H1 (cell line): ENCODE results near the gene BNIP5. TPM values are rescaled to one million over a fixed set of nuclear protein-coding genes. Genes with fewer than 3 reads are reported as not detected.

Source experiments
- ATF3 ChIP-seq: IDR thresholded peaks from 2 replicates; pipeline ENCODE4 v1.6.1; 2011; ENCODE audit warnings: low read depth, mild to moderate bottlenecking, low read length; ENCODE audit not compliant: insufficient read depth
- CTCF ChIP-seq, 3 experiments: IDR thresholded peaks; 1 replicate in 2 of 3; 2 replicates in 1 of 3; pipeline versions ENCODE4 v1.5.1 to v1.6.1; 2011; ENCODE audit warnings: low read length in 3 of 3, mild to moderate bottlenecking in 3 of 3, inconsistent platforms in 2 of 3, low read depth in 1 of 3, moderate library complexity in 1 of 3; ENCODE audit not compliant: insufficient read depth in 1 of 3; ENCODE audit errors: control extremely low read depth in 1 of 3
- EP300 ChIP-seq, 2 experiments: IDR thresholded peaks; 1 replicate in 1 of 2; 2 replicates in 1 of 2; pipeline ENCODE4 v1.6.1; 2011 to 2012; ENCODE audit warnings: low read depth in 2 of 2, low read length in 2 of 2, mild to moderate bottlenecking in 2 of 2, borderline replicate concordance in 1 of 2, inconsistent platforms in 1 of 2, moderate library complexity in 1 of 2
- polyA plus RNA-seq, 7 experiments: library from polyadenylated mRNA; depleted of rRNA in 3 of 7; stranded (reverse) in 5 of 7; unstranded in 2 of 7; fragments of >200 nt in 5 of 7; fragments of 200-250 nt in 2 of 7; gene quantifications; 1 replicate in 5 of 7; 2 replicates in 1 of 7; 4 replicates in 1 of 7; pipeline versions ENCODE4 v1.2.1 to v1.2.3, GENCODE V29; 2011 to 2013; ENCODE audit warnings: missing spikeins in 2 of 7, mixed read lengths in 2 of 7
- total RNA-seq: library from RNA; stranded (reverse); fragmentation: NEBNext Ultra II Directional; extraction: Animal tissue kit (Norgen Biotek cat#: 25700); gene quantifications from 2 replicates; pipeline ENCODE4 v1.2.1, GENCODE V29; 2021

The BNIP5 gene
- total and polyA plus RNA-seq, 2 of the 8 experiments (the other 6 are each of a cell fraction or from before 2014, with no cell fraction given), result not detected

GRCh38 chr6:36360241-36361054 lies 23.8 kb upstream of the BNIP5 start (continued):
- TF ChIP-seq CTCF (IDR thresholded peaks at IDR 0.05; ENCODE audit: control extremely low read depth in 1 of 3, insufficient read depth in 1 of 3, low read depth in 1 of 3, low read length in 3 of 3), result peak; percentile 52 to 92 (median 88)
- TF ChIP-seq EP300 (IDR thresholded peaks at IDR 0.05; ENCODE audit: borderline replicate concordance in 1 of 2, low read depth in 2 of 2, low read length in 2 of 2), result no peak
- no peak for TF ChIP-seq ATF3
